ENCODE measurements around the gene ZNF497. TPM values are rescaled to one million over a fixed set of nuclear protein-coding genes. Genes with fewer than 3 reads are reported as not detected.

The ZNF497 gene
- total and polyA plus RNA-seq, 9 of the 15 experiments (the other 6 are each of a cell fraction or from before 2014, with no cell fraction given): 0.06 to 0.98 (median 0.44) TPM; not detected in 1

DNA sequence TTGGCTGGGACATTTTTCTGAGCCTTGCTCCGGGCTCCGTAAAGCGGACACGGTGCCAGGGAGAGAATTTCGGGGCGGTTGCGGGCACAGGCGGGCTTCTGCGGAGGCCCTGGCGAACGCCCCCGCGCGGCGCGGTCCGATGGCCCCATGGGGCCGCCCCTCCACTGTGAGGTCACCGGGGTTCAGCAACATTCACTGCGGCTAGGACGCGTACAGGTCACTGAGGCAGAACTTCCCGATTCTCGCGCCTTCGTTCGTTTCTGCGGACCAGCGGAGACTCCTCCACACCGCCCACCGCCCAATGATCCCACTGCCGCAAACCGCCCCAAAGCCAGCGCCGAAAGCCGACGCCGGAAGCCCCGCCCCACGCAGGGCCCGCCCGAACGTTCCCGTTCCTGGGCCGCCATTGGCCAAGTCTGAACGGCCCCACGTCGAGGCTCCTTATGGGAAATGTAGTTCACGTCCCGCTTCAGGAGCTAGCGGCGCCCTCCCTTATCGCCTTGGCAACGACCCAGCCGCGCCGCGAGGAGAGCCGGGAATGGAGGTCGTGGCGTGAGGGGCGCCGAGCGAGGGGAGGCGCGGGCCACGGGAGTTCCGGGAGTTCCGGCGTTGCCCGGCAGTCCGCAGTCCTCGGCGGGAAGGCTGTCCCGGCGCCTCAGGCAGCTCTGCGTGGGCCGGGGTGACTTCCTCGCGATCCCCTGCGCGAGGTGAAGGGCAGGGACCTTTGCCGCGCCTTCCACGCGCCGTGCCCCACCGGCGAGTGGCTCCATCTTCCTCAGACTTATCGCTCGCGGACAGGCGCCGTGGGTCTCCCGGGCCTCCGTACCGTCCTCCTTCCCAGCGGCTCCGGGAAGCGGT lies 45.8 kb upstream of the ZNF497 start, which contains the start of gene ZNF584 (continued):
- TF ChIP-seq, protein P1, sequence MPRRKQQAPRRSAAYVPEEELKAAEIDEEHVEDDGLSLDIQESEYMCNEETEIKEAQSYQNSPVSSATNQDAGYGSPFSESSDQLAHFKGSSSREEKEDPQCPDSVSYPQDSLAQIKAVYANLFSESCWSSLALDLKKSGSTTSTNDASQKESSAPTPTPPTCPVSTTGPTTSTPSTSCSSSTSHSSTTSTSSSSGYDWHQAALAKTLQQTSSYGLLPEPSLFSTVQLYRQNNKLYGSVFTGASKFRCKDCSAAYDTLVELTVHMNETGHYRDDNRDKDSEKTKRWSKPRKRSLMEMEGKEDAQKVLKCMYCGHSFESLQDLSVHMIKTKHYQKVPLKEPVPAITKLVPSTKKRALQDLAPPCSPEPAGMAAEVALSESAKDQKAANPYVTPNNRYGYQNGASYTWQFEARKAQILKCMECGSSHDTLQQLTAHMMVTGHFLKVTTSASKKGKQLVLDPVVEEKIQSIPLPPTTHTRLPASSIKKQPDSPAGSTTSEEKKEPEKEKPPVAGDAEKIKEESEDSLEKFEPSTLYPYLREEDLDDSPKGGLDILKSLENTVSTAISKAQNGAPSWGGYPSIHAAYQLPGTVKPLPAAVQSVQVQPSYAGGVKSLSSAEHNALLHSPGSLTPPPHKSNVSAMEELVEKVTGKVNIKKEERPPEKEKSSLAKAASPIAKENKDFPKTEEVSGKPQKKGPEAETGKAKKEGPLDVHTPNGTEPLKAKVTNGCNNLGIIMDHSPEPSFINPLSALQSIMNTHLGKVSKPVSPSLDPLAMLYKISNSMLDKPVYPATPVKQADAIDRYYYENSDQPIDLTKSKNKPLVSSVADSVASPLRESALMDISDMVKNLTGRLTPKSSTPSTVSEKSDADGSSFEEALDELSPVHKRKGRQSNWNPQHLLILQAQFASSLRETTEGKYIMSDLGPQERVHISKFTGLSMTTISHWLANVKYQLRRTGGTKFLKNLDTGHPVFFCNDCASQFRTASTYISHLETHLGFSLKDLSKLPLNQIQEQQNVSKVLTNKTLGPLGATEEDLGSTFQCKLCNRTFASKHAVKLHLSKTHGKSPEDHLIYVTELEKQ (CRISPR knock-in tag; IDR thresholded peaks at IDR 0.05): no peak
- peak; percentile 57; the same call in 1 of the 2 replicates for TF ChIP-seq ZBTB1 (CRISPR knock-in tag; IDR thresholded peaks at IDR 0.05; ENCODE audit: borderline replicate concordance, low read depth)
- TF ChIP-seq TEAD4 (IDR thresholded peaks at IDR 0.05; ENCODE audit: low read length): peak; percentile 22; the same call in 1 of the 2 replicates
- TF ChIP-seq TEAD4 (CRISPR knock-in tag; IDR thresholded peaks at IDR 0.05; ENCODE audit: borderline replicate concordance): no peak
- no peak for TF ChIP-seq ZBTB49 (CRISPR knock-in tag; IDR thresholded peaks at IDR 0.05; ENCODE audit: borderline replicate concordance)
- TF ChIP-seq NRF1 (conservative IDR thresholded peaks at IDR 0.05 in 1 of 2, IDR thresholded peaks at IDR 0.05 in 1 of 2): peak; percentile 82 to 85
- TF ChIP-seq SP1 (CRISPR knock-in tag; IDR thresholded peaks at IDR 0.05): peak; percentile 92
- peak; percentile 93 for TF ChIP-seq CREM (IDR thresholded peaks at IDR 0.05; ENCODE audit: low read depth)
- TF ChIP-seq POU5F1 (IDR thresholded peaks at IDR 0.05; ENCODE audit: borderline replicate concordance, low read depth, low read length, partially characterized antibody): no peak
- TF ChIP-seq ZNF764 (CRISPR knock-in tag; IDR thresholded peaks at IDR 0.05; ENCODE audit: low read depth): no peak
- no peak for TF ChIP-seq RBM34 (IDR thresholded peaks at IDR 0.05; ENCODE audit: borderline replicate concordance, insufficient read depth, low read length)
- TF ChIP-seq HLTF (IDR thresholded peaks at IDR 0.05): peak; percentile 23; the same call in 1 of the 2 replicates
- no peak for TF ChIP-seq SMARCB1 (IDR thresholded peaks at IDR 0.05; ENCODE audit: insufficient read length, low read depth)

All from K562 (cell line).